ENCODE data around the gene HNRNPF.

HNRNPF gene

GRCh38 chr10:43390759-43391158 is 18.2 kb downstream of the HNRNPF start:
- in situ Hi-C loops (cut with HindIII; ENCODE audit: low sequenced_read_pairs), result no loop called here
- DNase-seq (ENCODE audit: low read depth, low spot score), result peak; percentile 28
- H3K4me3 ChIP-seq (ENCODE audit: low read depth, low read length), result no peak overlapping the region
- TF ChIP-seq, protein P1, sequence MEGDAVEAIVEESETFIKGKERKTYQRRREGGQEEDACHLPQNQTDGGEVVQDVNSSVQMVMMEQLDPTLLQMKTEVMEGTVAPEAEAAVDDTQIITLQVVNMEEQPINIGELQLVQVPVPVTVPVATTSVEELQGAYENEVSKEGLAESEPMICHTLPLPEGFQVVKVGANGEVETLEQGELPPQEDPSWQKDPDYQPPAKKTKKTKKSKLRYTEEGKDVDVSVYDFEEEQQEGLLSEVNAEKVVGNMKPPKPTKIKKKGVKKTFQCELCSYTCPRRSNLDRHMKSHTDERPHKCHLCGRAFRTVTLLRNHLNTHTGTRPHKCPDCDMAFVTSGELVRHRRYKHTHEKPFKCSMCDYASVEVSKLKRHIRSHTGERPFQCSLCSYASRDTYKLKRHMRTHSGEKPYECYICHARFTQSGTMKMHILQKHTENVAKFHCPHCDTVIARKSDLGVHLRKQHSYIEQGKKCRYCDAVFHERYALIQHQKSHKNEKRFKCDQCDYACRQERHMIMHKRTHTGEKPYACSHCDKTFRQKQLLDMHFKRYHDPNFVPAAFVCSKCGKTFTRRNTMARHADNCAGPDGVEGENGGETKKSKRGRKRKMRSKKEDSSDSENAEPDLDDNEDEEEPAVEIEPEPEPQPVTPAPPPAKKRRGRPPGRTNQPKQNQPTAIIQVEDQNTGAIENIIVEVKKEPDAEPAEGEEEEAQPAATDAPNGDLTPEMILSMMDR (IDR thresholded peaks at IDR 0.05; ENCODE audit: low read depth, low read length), result peak; percentile 61

- no peak overlapping the region for H3K4me3 ChIP-seq (ENCODE audit: low read depth, low read length)
- in situ Hi-C loops (cut with HindIII; ENCODE audit: low sequenced_read_pairs), result no loop called here
- TF ChIP-seq, protein P1 (IDR thresholded peaks at IDR 0.05; ENCODE audit: low read depth, low read length), result no peak
Observed at GRCh38 chr10:43390333-43390732, 18.7 kb downstream of the HNRNPF start.

DNA sequence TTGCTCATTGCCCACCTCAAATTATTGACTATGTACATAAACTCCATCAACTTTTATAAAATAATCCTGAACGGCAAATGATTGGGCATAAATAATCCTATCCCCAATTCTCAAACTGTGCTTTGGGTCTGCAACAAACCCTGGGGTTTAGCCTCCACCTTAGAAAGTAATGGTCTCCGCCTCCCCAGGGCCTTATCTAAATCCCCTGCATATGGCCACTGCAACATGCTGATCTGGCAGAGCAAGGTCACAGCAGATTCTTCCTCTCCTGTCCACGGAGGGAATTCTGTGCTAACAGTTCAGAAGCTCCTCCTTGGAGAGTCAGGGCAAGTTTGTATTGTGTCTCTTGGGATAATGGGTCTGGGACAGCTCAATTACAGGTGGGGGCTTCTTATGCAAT is 19.1 kb downstream of the HNRNPF start:
- in situ Hi-C loops (cut with HindIII; ENCODE audit: low sequenced_read_pairs), result no loop called here
- TF ChIP-seq, protein P1 (IDR thresholded peaks at IDR 0.05; ENCODE audit: low read depth, low read length), result no peak
- H3K4me3 ChIP-seq (ENCODE audit: low read depth, low read length), result no peak overlapping the region
- DNase-seq (ENCODE audit: low read depth, low spot score), result no peak

More at GRCh38 chr10:43390333-43390732, 18.7 kb downstream of the HNRNPF start:
- no peak for DNase-seq (ENCODE audit: low read depth, low spot score)

DNA sequence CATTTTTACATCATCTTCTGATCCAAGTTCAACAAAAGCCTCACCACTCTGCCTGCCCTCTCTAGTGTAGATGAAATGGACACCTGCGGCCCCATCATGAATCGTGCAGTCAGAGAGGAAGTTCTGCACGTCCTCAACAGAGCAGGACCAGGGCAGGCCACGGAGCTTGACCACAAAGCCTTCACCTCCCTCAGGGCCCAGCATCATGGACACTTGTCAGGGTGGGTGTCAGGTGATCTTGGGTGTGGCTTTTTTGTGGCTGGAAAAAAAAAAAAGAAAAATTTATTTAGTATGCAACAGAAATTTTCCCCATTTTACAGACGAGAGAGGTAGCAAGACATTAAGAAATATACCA is 21.3 kb downstream of the HNRNPF start:
- no peak overlapping the region for H3K4me3 ChIP-seq (ENCODE audit: low read depth, low read length)
- in situ Hi-C loops (cut with HindIII; ENCODE audit: low sequenced_read_pairs), result no loop called here
- no peak for DNase-seq (ENCODE audit: low read depth, low spot score)
- TF ChIP-seq, protein P1 (IDR thresholded peaks at IDR 0.05; ENCODE audit: low read depth, low read length), result no peak

GRCh38 chr10:43386981-43387677 is 21.9 kb downstream of the HNRNPF start:
- in situ Hi-C loops (cut with HindIII; ENCODE audit: low sequenced_read_pairs), result no loop called here

GRCh38 chr10:43386549-43386948 is 22.4 kb downstream of the HNRNPF start:
- H3K4me3 ChIP-seq (ENCODE audit: low read depth, low read length), result no peak overlapping the region
- no peak for DNase-seq (ENCODE audit: low read depth, low spot score)
- TF ChIP-seq, protein P1 (IDR thresholded peaks at IDR 0.05; ENCODE audit: low read depth, low read length), result no peak
- in situ Hi-C loops (cut with HindIII; ENCODE audit: low sequenced_read_pairs), result no loop called here

More at GRCh38 chr10:43386981-43387677, 21.9 kb downstream of the HNRNPF start:
- no peak overlapping the region for H3K4me3 ChIP-seq (ENCODE audit: low read depth, low read length)
- DNase-seq (ENCODE audit: low read depth, low spot score), result no peak
- TF ChIP-seq, protein P1 (IDR thresholded peaks at IDR 0.05; ENCODE audit: low read depth, low read length), result no peak
